DOHH2 (cell line): ENCODE measurements around the gene ATOH7.

Experiments used
- H3F3A ChIP-seq: fragments of 200-600 bp; sonication (generic), shearing (Covaris generic); 2 replicates; pipeline ENCODE4 v1.6.0; 2016; ENCODE audit warnings: antibody characterized with exemption, mild to moderate bottlenecking; ENCODE audit not compliant: control insufficient read depth, insufficient read depth
- H3K27ac ChIP-seq: fragments of 200-600 bp; sonication (generic); 2 replicates; pipeline ENCODE4 v1.5.1; 2014; ENCODE audit warnings: low read depth, mild to moderate bottlenecking, low read length, moderate library complexity
- H3K27me3 ChIP-seq: fragments of 200-600 bp; sonication (generic); 2 replicates; pipeline ENCODE4 v1.6.1; 2014; ENCODE audit warnings: mild to moderate bottlenecking, low read length, mixed read lengths; ENCODE audit not compliant: control insufficient read depth
- H3K36me3 ChIP-seq: fragments of 200-600 bp; sonication (generic); 2 replicates; pipeline ENCODE4 v1.6.1; 2014; ENCODE audit warnings: mild to moderate bottlenecking, low read length, moderate library complexity, mixed read lengths; ENCODE audit not compliant: control insufficient read depth
- H3K4me1 ChIP-seq: fragments of 200-600 bp; sonication (generic); 2 replicates; pipeline ENCODE4 v1.6.1; 2014; ENCODE audit warnings: mild to moderate bottlenecking, low read length, mixed read lengths; ENCODE audit not compliant: control insufficient read depth
- H3K4me2 ChIP-seq: fragments of 200-600 bp; sonication (generic); 2 replicates; pipeline ENCODE4 v1.6.0; 2014; ENCODE audit warnings: mild to moderate bottlenecking, low read length, moderate library complexity
- H3K4me3 ChIP-seq: fragments of 200-600 bp; sonication (generic); 2 replicates; pipeline ENCODE4 v1.5.1; 2014; ENCODE audit warnings: mild to moderate bottlenecking, low read length, mixed read lengths
- H3K79me2 ChIP-seq: fragments of 200-600 bp; sonication (generic); 2 replicates; pipeline ENCODE4 v1.6.1; 2014; ENCODE audit warnings: mild to moderate bottlenecking, low read length, mixed read lengths; ENCODE audit not compliant: control insufficient read depth
- H3K9me2 ChIP-seq: fragments of 200-600 bp; sonication (generic); replicated peaks from 2 replicates; pipeline ENCODE4 v1.6.1; 2014; ENCODE audit warnings: mild to moderate bottlenecking, low read length, mixed read lengths; ENCODE audit not compliant: control insufficient read depth
- H3K9me3 ChIP-seq: fragments of 200-600 bp; sonication (generic); 2 replicates; pipeline ENCODE4 v1.6.1; 2014; ENCODE audit warnings: antibody characterized with exemption, low read length, mixed read lengths; ENCODE audit not compliant: control insufficient read depth, insufficient read depth
- H4K20me1 ChIP-seq: fragments of 200-600 bp; sonication (generic); 2 replicates; pipeline ENCODE4 v1.6.0; 2014; ENCODE audit warnings: low read depth, mild to moderate bottlenecking, antibody characterized with exemption, low read length, moderate library complexity; ENCODE audit not compliant: control insufficient read depth, insufficient read depth
- EZH2phosphoT487 ChIP-seq: fragments of 200-600 bp; sonication (generic); IDR thresholded peaks from 2 replicates; pipeline ENCODE4 v1.6.1; 2017; ENCODE audit warnings: borderline replicate concordance, mild to moderate bottlenecking, antibody characterized with exemption, low read length, moderate library complexity, mixed read lengths
- TF ChIP-seq, protein P1 (sequence below): fragments of 200-600 bp; sonication (generic); IDR thresholded peaks from one replicate; pipeline ENCODE4 v1.5.1; 2014; ENCODE audit warnings: antibody characterized with exemption, mild to moderate bottlenecking, low read depth, low read length; ENCODE audit not compliant: poor library complexity, severe bottlenecking

Gene ATOH7

GRCh38 chr10:68235111-68235510 is 3.2 kb upstream of the ATOH7 start:
- peaks cover 17% of the 10 kb centered on the region for H3K4me1 ChIP-seq
- no peaks in the 10 kb centered on the region for H3K79me2 ChIP-seq

GRCh38 chr10:68233046-68233445 is 1.1 kb upstream of the ATOH7 start:
- Histone ChIP-seq H3F3A (no peaks in the 10 kb centered on the region), H3K9me3 (no peaks in the 10 kb centered on the region), H3K36me3 (no peaks in the 10 kb centered on the region), H4K20me1 (no peaks in the 10 kb centered on the region), H3K9me2 (no peaks in the 10 kb centered on the region), H3K4me2 (no peak overlapping the region), H3K27me3 (peaks cover 7% of the 10 kb centered on the region; the same call in 1 of the 2 replicates), H3K4me1 (peaks cover 20% of the 10 kb centered on the region), H3K79me2 (no peaks in the 10 kb centered on the region), H3K27ac (no peak overlapping the region), H3K4me3 (no peak overlapping the region)
- TF ChIP-seq, protein P1, sequence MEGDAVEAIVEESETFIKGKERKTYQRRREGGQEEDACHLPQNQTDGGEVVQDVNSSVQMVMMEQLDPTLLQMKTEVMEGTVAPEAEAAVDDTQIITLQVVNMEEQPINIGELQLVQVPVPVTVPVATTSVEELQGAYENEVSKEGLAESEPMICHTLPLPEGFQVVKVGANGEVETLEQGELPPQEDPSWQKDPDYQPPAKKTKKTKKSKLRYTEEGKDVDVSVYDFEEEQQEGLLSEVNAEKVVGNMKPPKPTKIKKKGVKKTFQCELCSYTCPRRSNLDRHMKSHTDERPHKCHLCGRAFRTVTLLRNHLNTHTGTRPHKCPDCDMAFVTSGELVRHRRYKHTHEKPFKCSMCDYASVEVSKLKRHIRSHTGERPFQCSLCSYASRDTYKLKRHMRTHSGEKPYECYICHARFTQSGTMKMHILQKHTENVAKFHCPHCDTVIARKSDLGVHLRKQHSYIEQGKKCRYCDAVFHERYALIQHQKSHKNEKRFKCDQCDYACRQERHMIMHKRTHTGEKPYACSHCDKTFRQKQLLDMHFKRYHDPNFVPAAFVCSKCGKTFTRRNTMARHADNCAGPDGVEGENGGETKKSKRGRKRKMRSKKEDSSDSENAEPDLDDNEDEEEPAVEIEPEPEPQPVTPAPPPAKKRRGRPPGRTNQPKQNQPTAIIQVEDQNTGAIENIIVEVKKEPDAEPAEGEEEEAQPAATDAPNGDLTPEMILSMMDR: no peak
- no peak for TF ChIP-seq EZH2phosphoT487

More at GRCh38 chr10:68235111-68235510, 3.2 kb upstream of the ATOH7 start:
- Histone ChIP-seq H3K27me3 (peaks cover 7% of the 10 kb centered on the region; the same call in 1 of the 2 replicates), H3K9me2 (no peaks in the 10 kb centered on the region), H3K27ac (no peak overlapping the region), H3K4me2 (no peak overlapping the region), H3K9me3 (no peaks in the 10 kb centered on the region), H3K36me3 (no peaks in the 10 kb centered on the region), H3K4me3 (no peak overlapping the region), H3F3A (no peaks in the 10 kb centered on the region), H4K20me1 (no peaks in the 10 kb centered on the region)
- no peak for TF ChIP-seq EZH2phosphoT487
- TF ChIP-seq, protein P1: no peak

DNA sequence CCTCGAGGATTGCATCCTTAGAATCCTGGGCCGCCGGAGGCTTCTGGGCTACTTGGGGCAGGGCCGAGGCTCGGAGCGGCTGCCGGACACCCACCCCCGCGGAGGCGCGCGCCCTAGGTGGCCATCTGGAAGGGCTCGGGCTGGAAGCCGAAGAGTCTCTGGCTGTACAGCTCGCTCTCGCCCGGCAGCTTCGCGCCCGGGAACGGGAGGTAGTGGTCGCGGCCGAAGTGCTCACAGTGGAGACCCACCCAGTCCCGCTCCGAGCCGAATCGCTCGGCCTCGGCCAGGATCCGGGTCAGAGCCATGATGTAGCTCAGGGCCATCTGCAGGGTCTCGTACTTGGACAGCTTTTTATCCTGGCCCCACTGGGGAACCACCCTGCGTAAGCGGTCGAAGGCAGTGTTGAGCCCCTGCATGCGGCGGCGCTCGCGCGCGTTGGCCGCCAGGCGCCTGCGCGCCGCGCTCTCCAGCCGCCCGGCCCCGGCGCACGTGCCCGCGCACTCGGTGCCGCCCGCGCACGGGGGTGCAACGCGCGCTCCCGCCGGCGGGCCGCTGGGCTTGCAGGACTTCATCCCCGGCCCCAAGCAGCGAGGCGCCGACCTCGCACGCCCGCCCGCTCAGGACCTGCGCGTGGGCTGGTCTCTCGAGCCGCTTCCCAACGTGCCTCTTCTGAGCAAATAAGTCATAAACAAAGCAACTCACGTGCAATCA is 652 bp downstream of the ATOH7 start:
- TF ChIP-seq EZH2phosphoT487: no peak
- TF ChIP-seq, protein P1: peak; percentile 13
- Histone ChIP-seq H3K9me3 (no peaks in the 10 kb centered on the region), H3K27me3 (peaks cover 7% of the 10 kb centered on the region; the same call in 1 of the 2 replicates), H3K4me2 (peak overlapping the region; percentile 99), H4K20me1 (no peaks in the 10 kb centered on the region), H3K4me3 (peak overlapping the region; percentile 82), H3F3A (no peaks in the 10 kb centered on the region), H3K36me3 (no peaks in the 10 kb centered on the region), H3K79me2 (no peaks in the 10 kb centered on the region), H3K27ac (no peak overlapping the region), H3K9me2 (no peaks in the 10 kb centered on the region), H3K4me1 (peaks cover 18% of the 10 kb centered on the region)
